Stomach (tissue), 4 donors: ENCODE data around the gene WDR17.

Experiments
- CTCF ChIP-seq, 7 experiments: fragments of 450-650 bp in 4 of 7; fragments of 200-600 bp in 3 of 7; sonication (generic) in 3 of 7; IDR thresholded peaks; one replicate each; pipeline ENCODE4 v1.5.1; 2016 to 2019; ENCODE audit warnings: antibody characterized with exemption in 7 of 7, control low read depth in 2 of 7, mild to moderate bottlenecking in 1 of 7
- EP300 ChIP-seq: sonication (generic); formaldehyde crosslinking; IDR thresholded peaks from one replicate; pipeline ENCODE4 v1.6.1; 2017; ENCODE audit warnings: antibody characterized with exemption
- POLR2A ChIP-seq, 4 donors: fragments of 450-650 bp; IDR thresholded peaks; one replicate each; pipeline ENCODE4 v1.6.1; 2016; ENCODE audit warnings: antibody characterized with exemption in 4 of 4, control low read depth in 2 of 4, mild to moderate bottlenecking in 1 of 4, moderate library complexity in 1 of 4
- POLR2AphosphoS5 ChIP-seq, 3 donors: sonication (generic); formaldehyde crosslinking; IDR thresholded peaks; one replicate each; pipeline ENCODE4 v1.6.1; 2016; ENCODE audit warnings: antibody characterized with exemption in 3 of 3

- TF ChIP-seq CTCF (IDR thresholded peaks at IDR 0.05) (no peak), EP300 (no peak), POLR2A (IDR thresholded peaks at IDR 0.05) (no peak), POLR2AphosphoS5 (IDR thresholded peaks at IDR 0.05) (no peak)
Measured at GRCh38 chr4:176217510-176217909, 151.9 kb downstream of the WDR17 start.
